ENCODE measurements around the gene SNRPF.

DNA sequence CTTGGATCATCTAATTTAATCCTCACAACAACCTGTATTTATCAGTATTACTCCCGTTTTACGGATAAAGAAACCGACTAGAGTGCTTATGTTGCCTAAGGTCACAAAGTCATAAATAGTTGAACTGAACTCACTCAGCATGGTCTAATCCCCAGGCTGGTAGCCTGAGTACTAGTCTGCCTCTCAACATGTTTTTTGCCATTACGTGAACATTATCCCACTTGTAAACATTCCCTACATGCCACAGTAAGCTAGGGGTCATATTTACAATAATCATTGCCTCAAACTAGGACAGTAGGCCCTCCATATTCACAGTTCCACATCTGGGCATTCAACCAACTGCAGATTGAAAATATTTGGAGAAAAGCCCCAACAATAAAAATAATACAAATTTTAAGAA is 12.1 kb downstream of the SNRPF start:
- TF ChIP-seq, protein P1, sequence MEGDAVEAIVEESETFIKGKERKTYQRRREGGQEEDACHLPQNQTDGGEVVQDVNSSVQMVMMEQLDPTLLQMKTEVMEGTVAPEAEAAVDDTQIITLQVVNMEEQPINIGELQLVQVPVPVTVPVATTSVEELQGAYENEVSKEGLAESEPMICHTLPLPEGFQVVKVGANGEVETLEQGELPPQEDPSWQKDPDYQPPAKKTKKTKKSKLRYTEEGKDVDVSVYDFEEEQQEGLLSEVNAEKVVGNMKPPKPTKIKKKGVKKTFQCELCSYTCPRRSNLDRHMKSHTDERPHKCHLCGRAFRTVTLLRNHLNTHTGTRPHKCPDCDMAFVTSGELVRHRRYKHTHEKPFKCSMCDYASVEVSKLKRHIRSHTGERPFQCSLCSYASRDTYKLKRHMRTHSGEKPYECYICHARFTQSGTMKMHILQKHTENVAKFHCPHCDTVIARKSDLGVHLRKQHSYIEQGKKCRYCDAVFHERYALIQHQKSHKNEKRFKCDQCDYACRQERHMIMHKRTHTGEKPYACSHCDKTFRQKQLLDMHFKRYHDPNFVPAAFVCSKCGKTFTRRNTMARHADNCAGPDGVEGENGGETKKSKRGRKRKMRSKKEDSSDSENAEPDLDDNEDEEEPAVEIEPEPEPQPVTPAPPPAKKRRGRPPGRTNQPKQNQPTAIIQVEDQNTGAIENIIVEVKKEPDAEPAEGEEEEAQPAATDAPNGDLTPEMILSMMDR (conservative IDR thresholded peaks at IDR 0.05; ENCODE audit: low read depth, low read length), result no peak
- no peak for TF ChIP-seq EZH2 (IDR thresholded peaks at IDR 0.05; ENCODE audit: borderline replicate concordance, low read depth, low read length, poor library complexity, severe bottlenecking)

All from A673 (cell line).